ENCODE measurements around the gene MTAP.

MTAP gene

GRCh38 chr9:21766096-21766495 lies 36.3 kb upstream of the MTAP start:
- no peak for TF ChIP-seq CTCF (IDR thresholded peaks at IDR 0.05)

- TF ChIP-seq CTCF (IDR thresholded peaks at IDR 0.05), result no peak
These were observed 31.4 kb upstream of the MTAP start for GRCh38 chr9:21770871-21771560.

- no peak for TF ChIP-seq CTCF (IDR thresholded peaks at IDR 0.05)
These were observed 24.7 kb upstream of the MTAP start for GRCh38 chr9:21777701-21778100.

GRCh38 chr9:21778304-21778703 lies 24.1 kb upstream of the MTAP start:
- TF ChIP-seq CTCF (IDR thresholded peaks at IDR 0.05), result no peak

GRCh38 chr9:21779397-21779796 lies 23.0 kb upstream of the MTAP start:
- no peak for TF ChIP-seq CTCF (IDR thresholded peaks at IDR 0.05)

- no peak for TF ChIP-seq CTCF (IDR thresholded peaks at IDR 0.05)
These were observed 20.8 kb upstream of the MTAP start for GRCh38 chr9:21781656-21782055.

- no peak for TF ChIP-seq CTCF (IDR thresholded peaks at IDR 0.05)
These were observed 20.2 kb upstream of the MTAP start for GRCh38 chr9:21782205-21782604.

GRCh38 chr9:21788752-21789151 lies 13.7 kb upstream of the MTAP start:
- TF ChIP-seq CTCF (IDR thresholded peaks at IDR 0.05), result no peak

Data from LNCAP (cell line).